Mononuclear cell (primary cell): ENCODE measurements around the gene IL10RA. TPM values are rescaled to one million over a fixed set of nuclear protein-coding genes. Genes with fewer than 3 reads are reported as not detected.
"Not testable (repeated sequence)": the region's sequence is repeated elsewhere in the genome, so short reads cannot be mapped to it uniquely, and the experiment has no call there.

Source experiments
- H3K27me3 ChIP-seq: 2 replicates; pipeline ENCODE4 v1.6.0; 2011; ENCODE audit warnings: low read length, control low read depth; ENCODE audit not compliant: insufficient read depth
- H3K4me1 ChIP-seq: 2 replicates; pipeline ENCODE4 v1.5.1; 2011; ENCODE audit warnings: mild to moderate bottlenecking, low read length, control low read depth; ENCODE audit not compliant: insufficient read depth
- H3K4me3 ChIP-seq: 2 replicates; pipeline ENCODE4 v1.5.1; 2011; ENCODE audit warnings: mild to moderate bottlenecking, low read length, moderate library complexity
- H3K9me3 ChIP-seq: 2 replicates; pipeline ENCODE4 v1.5.1; 2011; ENCODE audit warnings: low read depth, mild to moderate bottlenecking, control low read depth, low read length
- total RNA-seq: library from RNA; depleted of rRNA; stranded (reverse); fragments of >200 nt; gene quantifications from one replicate; pipeline ENCODE4 v1.2.3, GENCODE V29; 2012

The IL10RA gene
- total RNA-seq, 1 donor, result 314 TPM

- Histone ChIP-seq H3K4me1 (peaks cover 92% of the 10 kb centered on the region), H3K4me3 (no peak overlapping the region), H3K27me3 (no peaks in the 10 kb centered on the region), H3K9me3 (no peaks in the 10 kb centered on the region)
Observed at GRCh38 chr11:117976445-117976844, 9.7 kb upstream of the IL10RA start.

- no peaks in the 10 kb centered on the region for H3K9me3 ChIP-seq
- H3K4me3 ChIP-seq, result no peak overlapping the region
- no peaks in the 10 kb centered on the region for H3K27me3 ChIP-seq
- peaks cover 87% of the 10 kb centered on the region for H3K4me1 ChIP-seq
Observed at GRCh38 chr11:117977029-117977428, 9.2 kb upstream of the IL10RA start.

- not testable (repeated sequence) for H3K9me3 ChIP-seq, H3K27me3 ChIP-seq, H3K4me3 ChIP-seq
- peaks cover 84% of the 10 kb centered on the region for H3K4me1 ChIP-seq
Observed at GRCh38 chr11:117977612-117978264, 8.5 kb upstream of the IL10RA start.

- peaks cover 83% of the 10 kb centered on the region for H3K4me1 ChIP-seq
- not testable (repeated sequence) for H3K27me3 ChIP-seq, H3K9me3 ChIP-seq, H3K4me3 ChIP-seq
Observed at GRCh38 chr11:117978291-117978910, 7.8 kb upstream of the IL10RA start.

- Histone ChIP-seq H3K4me1 (peaks cover 78% of the 10 kb centered on the region), H3K27me3 (no peaks in the 10 kb centered on the region), H3K9me3 (no peaks in the 10 kb centered on the region), H3K4me3 (no peak overlapping the region)
Observed at GRCh38 chr11:117978991-117979390, 7.2 kb upstream of the IL10RA start.

GRCh38 chr11:117979481-117980211 is 6.5 kb upstream of the IL10RA start:
- H3K9me3 ChIP-seq, result no peaks in the 10 kb centered on the region
- H3K27me3 ChIP-seq, result no peaks in the 10 kb centered on the region
- H3K4me3 ChIP-seq, result no peak overlapping the region
- peaks cover 77% of the 10 kb centered on the region for H3K4me1 ChIP-seq

GRCh38 chr11:117980280-117980679 is 5.9 kb upstream of the IL10RA start:
- Histone ChIP-seq H3K4me1 (peaks cover 80% of the 10 kb centered on the region), H3K9me3 (no peaks in the 10 kb centered on the region), H3K27me3 (no peaks in the 10 kb centered on the region), H3K4me3 (no peak overlapping the region)

- peaks cover 81% of the 10 kb centered on the region for H3K4me1 ChIP-seq
Observed at GRCh38 chr11:117980720-117981119, 5.5 kb upstream of the IL10RA start.

GRCh38 chr11:117983163-117983475 is 3.1 kb upstream of the IL10RA start:
- H3K4me3 ChIP-seq, result no peak overlapping the region
- peaks cover 68% of the 10 kb centered on the region for H3K4me1 ChIP-seq
- no peaks in the 10 kb centered on the region for H3K27me3 ChIP-seq
- H3K9me3 ChIP-seq, result no peaks in the 10 kb centered on the region

More at GRCh38 chr11:117980720-117981119, 5.5 kb upstream of the IL10RA start:
- Histone ChIP-seq H3K4me3 (no peak overlapping the region), H3K9me3 (no peaks in the 10 kb centered on the region), H3K27me3 (no peaks in the 10 kb centered on the region)

GRCh38 chr11:117984476-117984875 is 1.7 kb upstream of the IL10RA start:
- no peaks in the 10 kb centered on the region for H3K27me3 ChIP-seq
- no peak overlapping the region for H3K4me3 ChIP-seq
- H3K4me1 ChIP-seq, result peaks cover 71% of the 10 kb centered on the region
- H3K9me3 ChIP-seq, result no peaks in the 10 kb centered on the region

- no peaks in the 10 kb centered on the region for H3K9me3 ChIP-seq
- H3K27me3 ChIP-seq, result no peaks in the 10 kb centered on the region
- peaks cover 72% of the 10 kb centered on the region for H3K4me1 ChIP-seq
Observed at GRCh38 chr11:117986981-117987574, 884 bp downstream of the IL10RA start.

GRCh38 chr11:117989351-117990102 is 3.3 kb downstream of the IL10RA start:
- H3K27me3 ChIP-seq, result no peaks in the 10 kb centered on the region
- H3K4me3 ChIP-seq, result peak overlapping the region; percentile 96
- no peaks in the 10 kb centered on the region for H3K9me3 ChIP-seq
- peaks cover 81% of the 10 kb centered on the region for H3K4me1 ChIP-seq

More at GRCh38 chr11:117986981-117987574, 884 bp downstream of the IL10RA start:
- peak overlapping the region; percentile 96 for H3K4me3 ChIP-seq

- Histone ChIP-seq H3K27me3 (no peaks in the 10 kb centered on the region), H3K9me3 (no peaks in the 10 kb centered on the region), H3K4me1 (peaks cover 84% of the 10 kb centered on the region), H3K4me3 (peak overlapping the region; percentile 13)
Observed at GRCh38 chr11:117992136-117992535, 5.9 kb downstream of the IL10RA start.

- Histone ChIP-seq H3K9me3 (no peaks in the 10 kb centered on the region), H3K27me3 (no peaks in the 10 kb centered on the region), H3K4me1 (peaks cover 84% of the 10 kb centered on the region), H3K4me3 (no peak overlapping the region)
Observed at GRCh38 chr11:117992620-117993019, 6.4 kb downstream of the IL10RA start.
